Measurements from ENCODE around the gene NCBP1.

The NCBP1 gene

GRCh38 chr9:97592126-97592525 is 41.5 kb upstream of the NCBP1 start:
- no peak overlapping the region for H3K27ac ChIP-seq (replicated peaks)
- no peak overlapping the region for H3K4me3 ChIP-seq (replicated peaks; ENCODE audit: insufficient read depth, low read length)
- TF ChIP-seq CTCF (IDR thresholded peaks at IDR 0.05; ENCODE audit: insufficient read depth, low read length), result no peak
- no peak for TF ChIP-seq SPI1 (IDR thresholded peaks at IDR 0.05; ENCODE audit: borderline replicate concordance, low read depth)
- no peak for TF ChIP-seq REST (IDR thresholded peaks at IDR 0.05; ENCODE audit: insufficient replicate concordance, low read depth)
- no peak for TF ChIP-seq GABPA (IDR thresholded peaks at IDR 0.05; ENCODE audit: low read depth)
- TF ChIP-seq POLR2AphosphoS5 (IDR thresholded peaks at IDR 0.05; ENCODE audit: low read depth), result no peak
- H3K27me3 ChIP-seq (ENCODE audit: insufficient read depth, poor library complexity, severe bottlenecking), result no peaks in the 10 kb centered on the region
- DNase-seq (ENCODE audit: low read depth in 1 of 2, low spot score in 1 of 2), result no peak

- Histone ChIP-seq H3K27me3 (ENCODE audit: insufficient read depth, poor library complexity, severe bottlenecking) (no peaks in the 10 kb centered on the region), H3K27ac (replicated peaks) (no peak overlapping the region), H3K4me3 (replicated peaks; ENCODE audit: insufficient read depth, low read length) (no peak overlapping the region)
- no peak for DNase-seq (ENCODE audit: low read depth in 1 of 2, low spot score in 1 of 2)
- no peak for TF ChIP-seq SPI1 (IDR thresholded peaks at IDR 0.05; ENCODE audit: borderline replicate concordance, low read depth)
- TF ChIP-seq REST (IDR thresholded peaks at IDR 0.05; ENCODE audit: insufficient replicate concordance, low read depth), result no peak
- no peak for TF ChIP-seq POLR2AphosphoS5 (IDR thresholded peaks at IDR 0.05; ENCODE audit: low read depth)
- no peak for TF ChIP-seq CTCF (IDR thresholded peaks at IDR 0.05; ENCODE audit: insufficient read depth, low read length)
- no peak for TF ChIP-seq GABPA (IDR thresholded peaks at IDR 0.05; ENCODE audit: low read depth)
Observed at GRCh38 chr9:97593960-97594359, 39.7 kb upstream of the NCBP1 start.

GRCh38 chr9:97594381-97594921 is 39.2 kb upstream of the NCBP1 start:
- Histone ChIP-seq H3K4me3 (replicated peaks; ENCODE audit: insufficient read depth, low read length) (no peak overlapping the region), H3K27me3 (ENCODE audit: insufficient read depth, poor library complexity, severe bottlenecking) (no peaks in the 10 kb centered on the region), H3K27ac (replicated peaks) (no peak overlapping the region)
- TF ChIP-seq CTCF (IDR thresholded peaks at IDR 0.05; ENCODE audit: insufficient read depth, low read length), result no peak
- TF ChIP-seq SPI1 (IDR thresholded peaks at IDR 0.05; ENCODE audit: borderline replicate concordance, low read depth), result no peak
- TF ChIP-seq POLR2AphosphoS5 (IDR thresholded peaks at IDR 0.05; ENCODE audit: low read depth), result no peak
- no peak for DNase-seq (ENCODE audit: low read depth in 1 of 2, low spot score in 1 of 2)

GRCh38 chr9:97596906-97597305 is 36.7 kb upstream of the NCBP1 start:
- TF ChIP-seq CTCF (IDR thresholded peaks at IDR 0.05; ENCODE audit: insufficient read depth, low read length) (no peak), POLR2AphosphoS5 (IDR thresholded peaks at IDR 0.05; ENCODE audit: low read depth) (no peak), SPI1 (IDR thresholded peaks at IDR 0.05; ENCODE audit: borderline replicate concordance, low read depth) (no peak), GABPA (IDR thresholded peaks at IDR 0.05; ENCODE audit: low read depth) (no peak)
- no peaks in the 10 kb centered on the region for H3K27me3 ChIP-seq (ENCODE audit: insufficient read depth, poor library complexity, severe bottlenecking)
- no peak overlapping the region for H3K27ac ChIP-seq (replicated peaks)
- no peak overlapping the region for H3K4me3 ChIP-seq (replicated peaks; ENCODE audit: insufficient read depth, low read length)
- no peak for DNase-seq (ENCODE audit: low read depth in 1 of 2, low spot score in 1 of 2)
